COLO668 (cell line): ENCODE data around the gene BMP3.

ENCODE experiments used
- DNase-seq: peaks from one replicate; lab custom pipeline; 2025; ENCODE audit not compliant: unreplicated experiment; lab: John Stamatoyannopoulos, UW

The BMP3 gene

GRCh38 chr4:81040012-81040659 lies 9.6 kb downstream of the BMP3 start:
- DNase-seq, result no peak

DNA sequence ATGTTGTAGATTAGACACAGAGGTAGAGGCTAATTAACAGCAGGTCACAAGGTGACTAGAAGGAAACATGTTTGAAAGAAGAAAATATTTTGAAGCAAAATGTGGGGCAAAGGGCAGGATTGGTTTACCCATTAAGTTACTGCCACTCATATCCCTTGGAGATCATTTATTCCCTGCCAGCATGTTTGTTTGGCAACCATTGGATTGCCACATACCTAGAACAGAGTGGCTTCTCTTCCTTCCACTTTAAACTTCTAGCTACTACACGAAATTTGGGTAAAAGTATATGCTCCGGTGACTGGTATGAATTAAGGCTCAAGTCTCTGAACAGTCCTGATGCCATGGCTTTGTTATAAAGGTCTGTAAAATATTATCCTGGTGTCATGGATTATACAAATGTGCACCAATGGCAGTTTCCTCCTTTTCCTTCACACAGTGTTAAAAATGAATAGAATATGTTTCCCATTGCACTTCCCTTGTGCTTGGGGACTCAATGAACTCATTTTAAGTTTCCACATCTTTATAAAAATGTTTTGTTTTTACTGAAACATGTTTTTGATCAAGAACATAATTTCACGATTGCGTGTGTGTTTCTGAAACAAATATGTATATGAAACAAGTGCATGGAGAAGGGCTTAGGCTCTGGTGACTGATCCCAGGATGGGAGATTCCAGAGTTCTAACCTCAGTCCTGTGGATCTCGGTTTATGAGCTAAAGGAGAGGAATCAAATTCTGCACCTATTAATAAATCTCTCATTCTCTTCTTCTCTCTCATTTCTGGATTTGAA lies 12.3 kb downstream of the BMP3 start:
- no peak for DNase-seq

GRCh38 chr4:81049330-81049729 lies 18.8 kb downstream of the BMP3 start:
- no peak for DNase-seq

- no peak for DNase-seq
Measured at GRCh38 chr4:81049907-81050306, 19.4 kb downstream of the BMP3 start.

DNA sequence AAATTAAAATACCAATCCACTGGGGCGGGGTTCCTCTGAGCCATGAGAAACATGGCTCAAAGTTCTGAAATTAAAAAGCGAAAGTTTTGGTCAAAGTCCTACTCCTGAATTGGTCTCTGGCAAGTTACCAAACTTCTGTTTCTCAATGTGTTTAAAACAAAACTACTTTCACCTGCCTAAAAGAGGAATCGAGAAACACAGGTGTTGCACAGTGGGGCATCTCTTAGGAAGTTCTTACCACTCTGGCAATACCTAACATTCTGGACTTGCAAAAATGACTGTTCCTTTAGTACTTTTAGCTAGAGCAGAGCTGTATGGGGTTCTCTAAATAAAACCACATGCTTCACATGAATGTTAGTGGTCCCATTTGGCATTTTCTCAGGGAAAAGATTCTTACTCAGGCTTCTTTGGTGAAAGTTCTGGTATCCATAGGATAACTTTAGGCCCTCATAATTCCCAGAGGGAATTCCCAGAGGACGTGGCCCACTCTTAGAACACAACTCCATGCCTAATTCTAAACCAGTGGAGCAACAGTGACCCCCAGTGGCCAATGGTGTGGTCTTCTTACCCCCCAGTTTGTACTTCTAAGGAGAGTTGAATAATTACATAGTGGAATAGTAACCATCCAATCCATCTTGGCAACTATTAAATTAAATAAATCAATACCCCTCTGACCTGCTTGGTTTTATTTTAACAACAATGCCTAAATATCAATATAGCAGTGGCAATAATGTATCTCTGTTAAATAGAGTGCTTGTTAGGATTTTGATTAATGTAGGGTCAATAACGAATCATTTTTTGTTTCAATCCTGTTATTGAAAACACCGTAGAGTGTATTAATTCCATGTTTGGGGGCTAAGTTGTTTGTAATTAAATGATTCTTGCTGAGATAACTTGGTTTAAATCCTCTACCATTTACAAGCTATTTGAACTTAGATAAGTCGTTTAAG lies 21.9 kb downstream of the BMP3 start:
- DNase-seq, result peak; percentile 68

DNA sequence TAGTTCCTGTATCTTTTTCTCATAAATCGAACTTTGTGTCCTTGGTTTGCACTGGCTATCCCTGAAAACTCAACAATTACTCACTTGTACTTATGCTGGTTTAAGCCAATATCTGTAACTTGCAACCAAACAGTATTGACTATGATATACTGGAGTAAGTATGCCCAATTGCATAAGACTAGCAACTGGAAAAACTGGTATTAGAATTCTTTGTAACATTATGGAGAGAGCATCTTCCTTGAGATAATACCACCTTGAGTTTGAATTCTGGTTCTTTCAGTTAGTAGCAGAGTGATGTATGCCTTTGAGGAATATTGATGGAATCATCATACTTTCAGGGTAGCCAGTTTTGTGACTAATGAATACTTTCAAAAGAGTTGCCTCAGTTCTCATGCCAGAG lies 28.1 kb downstream of the BMP3 start:
- DNase-seq, result no peak

- DNase-seq, result no peak
Measured at GRCh38 chr4:81060587-81061343, 30.3 kb downstream of the BMP3 start.

DNA sequence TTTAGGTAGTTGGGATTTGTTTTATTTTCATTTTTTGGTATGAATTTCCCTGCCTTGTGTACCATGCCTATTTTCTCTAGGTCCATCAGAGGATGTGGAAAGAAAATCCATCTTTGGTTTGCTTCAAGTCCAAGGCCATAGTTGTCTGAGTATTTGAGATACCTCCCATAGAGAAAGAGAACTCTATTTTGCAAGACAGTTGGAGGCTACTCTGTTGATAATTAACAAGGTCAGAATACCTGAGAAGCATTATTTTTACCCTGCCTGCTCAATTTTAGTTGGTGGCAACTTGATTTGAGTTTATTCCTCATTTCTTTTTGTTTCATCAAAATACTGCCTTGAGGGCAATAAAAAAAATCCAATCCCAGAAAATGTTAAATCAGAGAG lies 30.8 kb downstream of the BMP3 start:
- DNase-seq, result no peak

DNA sequence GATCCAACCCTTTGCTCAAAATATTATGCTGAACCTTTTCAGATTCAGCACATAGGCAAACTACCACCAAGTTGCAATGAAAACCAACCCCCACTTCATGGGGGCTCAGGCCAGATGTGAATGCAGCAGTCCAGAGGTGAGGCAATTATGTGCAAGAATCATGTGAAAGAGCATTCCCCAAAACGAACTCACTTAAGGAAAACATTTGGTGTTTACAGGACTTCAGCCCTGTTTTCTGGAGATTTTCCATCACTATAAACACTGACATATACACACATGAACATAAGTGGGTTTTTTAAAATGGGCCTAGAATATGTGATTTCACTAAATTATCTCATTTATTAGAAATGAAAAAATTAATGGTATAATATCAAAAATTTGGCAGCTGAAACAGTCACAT lies 31.5 kb downstream of the BMP3 start:
- DNase-seq, result no peak

GRCh38 chr4:81065446-81065845 lies 34.9 kb downstream of the BMP3 start:
- no peak for DNase-seq

- DNase-seq, result peak; percentile 76
Measured at GRCh38 chr4:81069706-81070331, 39.3 kb downstream of the BMP3 start.

GRCh38 chr4:81071013-81071412 lies 40.5 kb downstream of the BMP3 start:
- DNase-seq, result no peak

GRCh38 chr4:81081156-81081555 lies 50.6 kb downstream of the BMP3 start:
- DNase-seq, result no peak

DNA sequence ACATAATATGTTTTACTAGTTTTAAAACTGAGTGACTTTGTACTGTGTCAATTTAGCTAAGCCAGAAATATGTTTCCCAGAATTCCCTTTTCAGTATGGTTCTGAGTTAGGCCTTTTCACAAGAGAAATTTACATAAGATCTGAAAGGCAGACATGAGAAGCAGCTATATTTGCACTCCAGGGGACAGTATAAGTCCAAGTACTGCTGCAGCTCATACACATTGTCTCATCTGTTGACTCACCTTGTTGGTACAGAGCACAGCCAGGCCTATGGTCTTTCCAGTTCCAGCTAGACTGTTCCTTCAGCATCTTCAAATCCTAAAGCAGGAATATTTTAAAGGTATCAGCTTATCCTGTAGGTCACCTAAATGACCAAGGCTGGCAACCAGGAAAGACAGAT lies 53.5 kb downstream of the BMP3 start:
- DNase-seq, result no peak

DNA sequence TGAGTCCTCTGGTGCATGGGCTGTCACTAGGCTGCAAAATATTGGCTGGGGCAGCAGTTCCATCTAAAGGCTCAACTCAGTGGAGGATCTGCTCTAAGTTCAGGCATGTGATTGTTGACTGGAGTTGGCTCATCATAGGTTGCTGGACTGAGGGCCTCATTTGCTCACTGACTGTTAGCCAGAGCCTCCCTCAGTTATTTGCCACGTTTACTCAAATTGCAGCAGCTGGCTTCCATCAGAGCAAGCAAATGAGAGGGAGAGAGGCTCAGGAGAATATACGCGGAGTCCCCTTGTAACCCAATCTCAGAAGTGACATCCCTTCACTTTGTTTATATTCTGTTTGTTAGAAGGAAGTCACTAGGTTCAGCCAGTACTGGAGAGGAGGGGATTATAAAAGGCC lies 54.1 kb downstream of the BMP3 start:
- DNase-seq, result no peak

GRCh38 chr4:81085291-81085690 lies 54.8 kb downstream of the BMP3 start:
- DNase-seq, result no peak

DNA sequence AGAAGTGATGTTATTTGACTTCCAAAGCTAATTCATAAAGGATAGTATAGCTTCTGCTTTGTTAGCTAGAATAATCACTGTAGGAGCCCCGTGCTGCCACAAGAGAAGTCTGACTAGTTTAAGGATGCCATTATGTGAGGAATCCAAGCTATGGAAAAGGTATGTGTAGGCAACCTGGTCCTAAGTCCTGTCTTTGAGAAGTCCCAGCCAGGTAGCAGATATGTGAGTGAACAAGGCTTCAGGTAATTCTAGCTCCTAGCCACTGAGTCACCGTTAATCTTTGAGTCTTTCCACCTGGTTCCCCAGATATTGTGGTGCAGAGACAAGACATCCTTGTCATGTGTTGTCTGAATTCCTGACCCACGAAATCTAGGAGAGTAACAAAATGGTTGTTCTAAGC lies 55.5 kb downstream of the BMP3 start:
- DNase-seq, result no peak

DNA sequence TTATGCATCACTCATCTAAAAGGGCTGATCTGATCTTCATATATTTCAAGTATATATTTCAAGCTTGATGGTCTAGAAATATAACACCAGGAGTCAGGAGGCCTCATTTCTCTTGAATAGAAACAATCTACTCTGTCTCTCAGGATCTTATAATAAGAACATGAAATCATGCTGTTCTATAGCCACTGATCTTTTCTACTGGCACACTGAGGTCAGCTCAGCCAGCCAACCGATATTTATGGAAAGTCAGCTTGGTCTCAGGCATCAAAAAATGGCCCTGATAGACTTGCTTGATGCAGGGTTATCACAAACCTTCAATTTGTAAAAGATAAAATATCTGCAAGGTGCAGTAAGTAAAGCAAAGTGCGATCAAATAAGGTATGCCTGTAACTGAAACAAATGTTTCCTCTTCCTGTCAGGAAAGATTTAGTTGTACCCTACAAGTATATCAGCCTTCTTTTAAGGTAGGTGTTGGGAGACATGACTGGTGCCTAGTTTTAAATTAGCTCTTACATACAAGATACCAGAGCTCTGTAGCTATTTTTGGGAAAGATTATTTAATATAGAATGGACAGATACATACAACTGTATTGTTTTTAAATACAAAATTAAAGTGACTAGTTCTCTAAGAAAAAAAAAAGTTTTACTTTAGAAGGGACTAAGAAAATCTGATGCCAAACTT lies 63.4 kb downstream of the BMP3 start:
- no peak for DNase-seq

GRCh38 chr4:81095389-81095788 lies 64.9 kb downstream of the BMP3 start:
- no peak for DNase-seq

DNA sequence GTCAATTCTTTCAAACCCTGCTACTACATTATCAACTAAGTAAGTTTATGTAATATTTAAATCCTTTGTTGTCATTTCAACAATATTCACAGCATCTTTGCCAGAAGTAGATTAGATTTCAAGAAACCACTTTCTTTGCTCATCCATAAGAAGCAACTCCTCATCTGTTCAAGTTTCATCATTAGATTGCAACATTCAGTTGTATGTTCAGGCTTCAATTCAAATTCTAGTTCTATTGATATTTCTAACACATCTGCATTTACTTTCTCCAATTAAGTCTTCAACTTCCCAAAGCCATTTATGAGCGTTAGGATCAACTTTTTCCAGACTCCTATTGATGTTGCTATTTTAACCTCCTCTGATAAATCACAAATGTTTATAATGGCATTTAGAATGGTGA lies 66.1 kb downstream of the BMP3 start:
- DNase-seq, result no peak
